Activated naive CD8-positive, alpha-beta T cell treated with anti-CD3 and anti-CD28 coated beads, Interleukin-2, amount 50 U/mL, for 24 hours (primary cell): ENCODE results near the gene HCRTR1.

Source experiments
- ATAC-seq: fragments of 150-1000 bp; cut with Tn5 transposase; one replicate; pipeline ENCODE4 v1.10.0; 2021
- DNase-seq: peaks from one replicate; pipeline ENCODE4 v3.0.0; 2021
- H3K27ac Mint-ChIP-seq: one replicate; pipeline ENCODE4 v1.8.0; 2021; ENCODE audit warnings: mild to moderate bottlenecking, mixed read lengths
- H3K27me3 Mint-ChIP-seq: one replicate; pipeline ENCODE4 v1.8.0; 2021; ENCODE audit warnings: mixed read lengths
- H3K36me3 Mint-ChIP-seq: one replicate; pipeline ENCODE4 v1.8.0; 2021; ENCODE audit warnings: low read depth, mixed read lengths
- H3K4me1 Mint-ChIP-seq: one replicate; pipeline ENCODE4 v1.8.0; 2021; ENCODE audit warnings: mixed read lengths
- H3K4me3 Mint-ChIP-seq: one replicate; pipeline ENCODE4 v1.8.0; 2021; ENCODE audit warnings: mild to moderate bottlenecking, moderate library complexity, mixed read lengths
- H3K9me3 Mint-ChIP-seq: one replicate; pipeline ENCODE4 v1.8.0; 2021; ENCODE audit warnings: mixed read lengths

Gene HCRTR1

DNA sequence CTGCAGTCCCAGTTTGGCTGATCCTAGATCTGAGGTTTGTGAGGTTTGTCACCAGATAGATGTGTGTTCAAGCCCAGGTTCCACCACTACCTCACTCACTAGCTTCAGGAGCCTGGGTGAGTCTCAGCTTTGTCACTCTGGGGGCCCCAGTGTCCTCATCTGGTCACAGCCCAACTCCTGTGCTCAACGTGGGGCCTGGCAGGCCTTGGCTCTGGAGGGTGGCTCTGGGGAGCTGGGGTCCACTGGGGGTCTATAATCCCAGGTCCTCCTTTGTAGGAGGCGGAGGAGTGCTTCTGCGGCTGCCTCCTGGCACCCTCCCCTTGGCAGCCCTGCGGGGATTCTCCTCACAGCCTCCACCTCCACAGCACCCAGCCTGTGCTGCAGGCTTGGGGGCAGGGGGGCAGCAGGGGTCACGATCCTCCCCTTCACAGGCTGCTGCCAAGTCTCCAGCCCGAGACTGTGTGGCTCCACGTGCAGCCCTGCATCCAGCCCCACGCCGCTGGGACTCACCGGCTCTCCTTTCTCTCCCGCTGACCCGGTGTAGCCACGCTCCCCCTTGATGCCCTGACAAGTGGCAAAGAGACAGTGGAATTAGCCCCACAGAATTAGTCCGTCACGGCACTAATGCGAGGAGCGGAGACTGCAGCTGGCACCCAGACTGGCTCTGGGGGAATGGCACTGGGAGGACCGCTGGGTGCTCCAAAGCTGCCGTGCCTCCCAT is 49.7 kb downstream of the HCRTR1 start:
- H3K36me3 Mint-ChIP-seq, result no peaks in the 10 kb centered on the region

GRCh38 chr1:31668303-31668883 is 50.9 kb downstream of the HCRTR1 start:
- no peak for DNase-seq
- Mint-ChIP-seq H3K36me3 (no peaks in the 10 kb centered on the region), H3K9me3 (no peaks in the 10 kb centered on the region), H3K4me3 (no peak overlapping the region), H3K4me1 (peaks cover 12% of the 10 kb centered on the region), H3K27me3 (peaks cover 22% of the 10 kb centered on the region), H3K27ac (no peak overlapping the region)
- ATAC-seq, result no peak

More for the DNA sequence above, 49.7 kb downstream of the HCRTR1 start:
- Mint-ChIP-seq H3K27ac (no peak overlapping the region), H3K4me1 (peaks cover 12% of the 10 kb centered on the region), H3K4me3 (no peak overlapping the region), H3K9me3 (no peaks in the 10 kb centered on the region), H3K27me3 (peaks cover 22% of the 10 kb centered on the region)
- DNase-seq, result no peak
- no peak for ATAC-seq

GRCh38 chr1:31669433-31669785 is 51.9 kb downstream of the HCRTR1 start:
- DNase-seq, result no peak
- Mint-ChIP-seq H3K9me3 (no peaks in the 10 kb centered on the region), H3K4me3 (no peak overlapping the region), H3K36me3 (no peaks in the 10 kb centered on the region), H3K27ac (no peak overlapping the region), H3K27me3 (peaks cover 22% of the 10 kb centered on the region), H3K4me1 (peaks cover 12% of the 10 kb centered on the region)
- no peak for ATAC-seq

- peak; percentile 24 for ATAC-seq
- H3K9me3 Mint-ChIP-seq, result no peaks in the 10 kb centered on the region
- no peaks in the 10 kb centered on the region for H3K36me3 Mint-ChIP-seq
- peak overlapping the region; percentile 63 for H3K4me3 Mint-ChIP-seq
- H3K27me3 Mint-ChIP-seq, result peaks cover 22% of the 10 kb centered on the region
- peak; percentile 11 for DNase-seq
- no peak overlapping the region for H3K27ac Mint-ChIP-seq
- peaks cover 12% of the 10 kb centered on the region for H3K4me1 Mint-ChIP-seq
Measured at GRCh38 chr1:31669786-31670592, 52.5 kb downstream of the HCRTR1 start.

- H3K27me3 Mint-ChIP-seq, result peaks cover 22% of the 10 kb centered on the region
- H3K4me3 Mint-ChIP-seq, result no peak overlapping the region
- H3K9me3 Mint-ChIP-seq, result no peaks in the 10 kb centered on the region
- H3K36me3 Mint-ChIP-seq, result no peaks in the 10 kb centered on the region
- ATAC-seq, result no peak
- H3K4me1 Mint-ChIP-seq, result peaks cover 12% of the 10 kb centered on the region
- H3K27ac Mint-ChIP-seq, result no peak overlapping the region
- DNase-seq, result no peak
Measured at GRCh38 chr1:31670593-31670964, 53.1 kb downstream of the HCRTR1 start.

GRCh38 chr1:31671147-31671546 is 53.7 kb downstream of the HCRTR1 start:
- ATAC-seq, result no peak
- H3K36me3 Mint-ChIP-seq, result no peaks in the 10 kb centered on the region
- no peak overlapping the region for H3K27ac Mint-ChIP-seq
- no peaks in the 10 kb centered on the region for H3K9me3 Mint-ChIP-seq
- no peak overlapping the region for H3K4me3 Mint-ChIP-seq
- peaks cover 12% of the 10 kb centered on the region for H3K4me1 Mint-ChIP-seq
- H3K27me3 Mint-ChIP-seq, result peaks cover 23% of the 10 kb centered on the region
- no peak for DNase-seq

- Mint-ChIP-seq H3K4me1 (peaks cover 12% of the 10 kb centered on the region), H3K27me3 (peaks cover 23% of the 10 kb centered on the region), H3K27ac (no peak overlapping the region), H3K9me3 (no peaks in the 10 kb centered on the region), H3K4me3 (no peak overlapping the region), H3K36me3 (no peaks in the 10 kb centered on the region)
- ATAC-seq (no peak), DNase-seq (no peak)
Measured at GRCh38 chr1:31671561-31672201, 54.2 kb downstream of the HCRTR1 start.

DNA sequence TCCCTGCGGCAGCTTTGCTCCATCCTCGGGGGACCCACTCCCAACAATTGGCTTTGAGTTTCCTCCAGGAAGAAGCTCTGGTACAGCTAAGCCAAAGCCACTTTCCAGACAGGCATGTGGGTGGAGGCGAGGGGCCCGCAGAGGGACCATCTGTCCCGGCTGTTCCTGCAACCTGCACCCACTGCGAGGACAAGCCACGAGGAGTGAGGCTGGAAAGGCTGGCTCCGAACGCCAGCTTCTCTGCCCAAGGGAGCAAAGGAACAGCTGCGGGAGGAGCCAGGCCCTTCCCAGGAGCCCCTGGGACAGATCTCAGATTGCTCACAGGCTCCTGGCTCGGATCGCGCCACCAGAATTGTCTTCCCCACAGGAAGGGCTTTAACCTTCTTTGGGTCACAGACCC is 55.5 kb downstream of the HCRTR1 start:
- Mint-ChIP-seq H3K27me3 (peaks cover 23% of the 10 kb centered on the region), H3K4me1 (peaks cover 12% of the 10 kb centered on the region), H3K4me3 (no peak overlapping the region), H3K27ac (no peak overlapping the region), H3K36me3 (no peaks in the 10 kb centered on the region), H3K9me3 (no peaks in the 10 kb centered on the region)
- ATAC-seq (no peak), DNase-seq (no peak)

DNA sequence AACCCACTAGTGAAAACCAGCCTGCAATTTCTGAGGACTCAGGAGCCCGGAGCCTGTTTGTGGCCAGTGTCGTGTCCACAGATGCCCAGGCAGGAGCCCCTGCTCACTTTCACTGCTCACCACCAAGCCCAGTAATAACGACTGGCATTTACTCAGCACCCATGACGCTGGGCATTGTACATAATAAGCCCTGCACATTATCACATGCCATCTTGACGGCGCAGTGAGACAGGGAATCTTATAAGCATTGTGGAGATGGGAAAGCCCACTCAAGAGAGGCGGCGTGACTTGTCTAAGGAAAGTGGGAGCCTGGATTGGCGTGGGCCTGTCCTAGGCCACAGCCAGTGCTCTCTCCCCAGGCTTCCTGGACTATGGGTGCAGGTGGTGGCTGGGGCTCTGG is 55.9 kb downstream of the HCRTR1 start:
- H3K4me1 Mint-ChIP-seq, result peaks cover 12% of the 10 kb centered on the region
- ATAC-seq, result no peak
- no peak for DNase-seq
- H3K4me3 Mint-ChIP-seq, result no peak overlapping the region
- no peaks in the 10 kb centered on the region for H3K36me3 Mint-ChIP-seq
- H3K27me3 Mint-ChIP-seq, result peaks cover 23% of the 10 kb centered on the region
- no peak overlapping the region for H3K27ac Mint-ChIP-seq
- H3K9me3 Mint-ChIP-seq, result no peaks in the 10 kb centered on the region

- Mint-ChIP-seq H3K9me3 (no peaks in the 10 kb centered on the region), H3K27me3 (peaks cover 15% of the 10 kb centered on the region), H3K4me1 (peaks cover 10% of the 10 kb centered on the region), H3K36me3 (no peaks in the 10 kb centered on the region), H3K4me3 (no peak overlapping the region), H3K27ac (no peak overlapping the region)
- ATAC-seq, result no peak
- no peak for DNase-seq
Measured at GRCh38 chr1:31674626-31675025, 57.1 kb downstream of the HCRTR1 start.

DNA sequence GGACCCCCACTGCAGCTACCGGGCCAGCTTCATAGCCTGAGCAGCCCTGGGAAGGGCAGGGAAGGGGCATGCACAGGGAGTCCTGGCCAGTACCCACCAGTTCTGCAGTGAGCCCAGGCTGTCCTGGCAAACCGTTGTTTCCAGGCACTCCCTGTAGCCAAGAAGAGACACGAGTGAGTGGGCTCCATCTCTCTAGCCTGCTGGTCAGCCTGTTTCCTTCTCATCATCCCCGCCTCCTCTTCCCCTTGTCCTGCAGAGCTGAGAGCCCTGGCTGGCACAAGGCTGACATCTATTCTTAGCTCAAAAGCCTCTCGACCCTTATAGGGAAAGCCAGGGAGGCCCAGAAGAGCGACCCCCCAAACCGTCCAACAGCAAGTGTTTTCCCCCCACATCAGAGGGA is 57.7 kb downstream of the HCRTR1 start:
- Mint-ChIP-seq H3K27ac (no peak overlapping the region), H3K4me3 (no peak overlapping the region), H3K4me1 (peaks cover 5% of the 10 kb centered on the region), H3K36me3 (no peaks in the 10 kb centered on the region), H3K9me3 (no peaks in the 10 kb centered on the region), H3K27me3 (peaks cover 11% of the 10 kb centered on the region)
- no peak for DNase-seq
- ATAC-seq, result no peak

- Mint-ChIP-seq H3K27me3 (peaks cover 6% of the 10 kb centered on the region), H3K9me3 (no peaks in the 10 kb centered on the region), H3K27ac (no peak overlapping the region), H3K4me1 (peaks cover 2% of the 10 kb centered on the region), H3K36me3 (no peaks in the 10 kb centered on the region), H3K4me3 (no peak overlapping the region)
- no peak for DNase-seq
- no peak for ATAC-seq
Measured at GRCh38 chr1:31675756-31676155, 58.3 kb downstream of the HCRTR1 start.
